HCT116 (cell line): Measurements from ENCODE around the gene TMEM212. TPM values are rescaled to one million over a fixed set of nuclear protein-coding genes. Genes with fewer than 3 reads are reported as not detected.

Experiments used
- ATAC-seq: fragments of 200-7000 bp; cut with Tn5 transposase; 2 replicates; pipeline ENCODE4 v1.9.1; 2020; ENCODE audit warnings: mild to moderate bottlenecking, moderate library complexity
- BruUV-seq: library from RNA; stranded (reverse); fragments of 400-500 nt; replicated peaks from 2 replicates; lab custom pipeline; 2021; lab: Mats Ljungman, UMichigan
- CTCF ChIA-PET: fragments of 300-600 bp; sonication (Branson Sonifier 250); formaldehyde crosslinking; loops from one replicate; lab custom pipeline; 2021; ENCODE audit warnings: antibody characterized with exemption; lab: Charles Lee
- POLR2A ChIA-PET: fragments of 300-600, 350-600 bp; sonication (Branson Sonifier 250); formaldehyde crosslinking; loops from one replicate; lab custom pipeline; 2021; ENCODE audit warnings: antibody characterized with exemption; lab: Charles Lee
- RAD21 ChIA-PET, 2 experiments: fragments of 300-600 bp; sonication (Branson Sonifier 250); formaldehyde crosslinking; loops; one replicate each; lab custom pipeline; 2023; ENCODE audit warnings: low total read pairs in 2 of 2; ENCODE audit not compliant: uncharacterized antibody in 2 of 2, unreplicated experiment in 2 of 2, low non-redundant PET in 1 of 2; lab: Charles Lee
- DNase-seq: peaks from one replicate; pipeline ENCODE4 v3.0.0-alpha.2; 2010; ENCODE audit warnings: low read depth, low spot score
- H2AFZ ChIP-seq: fragments of 200-600 bp; shearing (Covaris generic), sonication (generic); 2 replicates; pipeline ENCODE4 v1.6.1; 2017; ENCODE audit warnings: low read depth, mixed run types, mixed read lengths, antibody characterized with exemption, low read length; ENCODE audit not compliant: poor library complexity, severe bottlenecking
- H3K27ac ChIP-seq: 2 replicates; pipeline ENCODE4 v1.5.1; 2012; ENCODE audit warnings: low read depth, low read length
- H3K27me3 ChIP-seq: fragments of 200-600 bp; sonication (generic); 2 replicates; pipeline ENCODE4 v1.6.1; 2016; ENCODE audit warnings: mixed run types, low read length, mixed read lengths; ENCODE audit not compliant: insufficient read depth
- H3K36me3 ChIP-seq, 2 experiments: fragments of 200-500 bp in 1 of 2; fragments of 200-600 bp in 1 of 2; sonication (Bioruptor generic) in 1 of 2; sonication (generic) in 1 of 2; 2 replicates each; pipeline versions ENCODE4 v1.5.1 to v1.6.1; 2014 to 2016; ENCODE audit warnings: low read length in 2 of 2, inconsistent platforms in 1 of 2, mixed read lengths in 1 of 2, mixed run types in 1 of 2; ENCODE audit not compliant: insufficient read depth in 2 of 2, control insufficient read depth in 1 of 2
- H3K4me1 ChIP-seq, 2 experiments: fragments of 200-600 bp in 1 of 2; sonication (generic) in 1 of 2; 2 replicates each; pipeline versions ENCODE4 v1.5.1 to v1.6.1; 2012 to 2017; ENCODE audit warnings: low read length in 2 of 2, inconsistent platforms in 1 of 2, mild to moderate bottlenecking in 1 of 2, mixed read lengths in 1 of 2, mixed run types in 1 of 2, moderate library complexity in 1 of 2; ENCODE audit not compliant: insufficient read depth in 2 of 2, control insufficient read depth in 1 of 2
- H3K4me2 ChIP-seq: fragments of 200-600 bp; sonication (generic); 2 replicates; pipeline ENCODE4 v1.6.1; 2017; ENCODE audit warnings: mixed run types, low read length, mixed read lengths
- H3K4me3 ChIP-seq, 2 experiments: fragments of 200-600 bp in 1 of 2; sonication (generic) in 1 of 2; replicated peaks in 1 of 2; 2 replicates each; pipeline ENCODE4 v1.5.1; 2011 to 2016; ENCODE audit warnings: low read length in 2 of 2, control low read depth in 1 of 2, low read depth in 1 of 2, mild to moderate bottlenecking in 1 of 2, mixed read lengths in 1 of 2, mixed run types in 1 of 2
- H3K79me2 ChIP-seq: fragments of 200-600 bp; sonication (generic); 2 replicates; pipeline ENCODE4 v1.6.1; 2017; ENCODE audit warnings: mild to moderate bottlenecking, mixed run types, low read length, moderate library complexity, mixed read lengths; ENCODE audit not compliant: insufficient read depth
- H3K9ac ChIP-seq: fragments of 200-600 bp; sonication (generic); 2 replicates; pipeline ENCODE4 v1.6.1; 2016; ENCODE audit warnings: low read length, mixed read lengths
- H3K9me2 ChIP-seq: fragments of 200-600 bp; sonication (generic), shearing (Covaris generic); 2 replicates; pipeline ENCODE4 v1.6.1; 2017; ENCODE audit warnings: mixed run types, mild to moderate bottlenecking, moderate library complexity; ENCODE audit not compliant: insufficient read depth
- H3K9me3 ChIP-seq, 2 experiments: fragments of 200-500 bp in 1 of 2; fragments of 200-600 bp in 1 of 2; sonication (Bioruptor generic) in 1 of 2; sonication (generic) in 1 of 2; 2 replicates each; pipeline ENCODE4 v1.6.1; 2014 to 2017; ENCODE audit warnings: low read length in 2 of 2, mixed read lengths in 2 of 2, inconsistent platforms in 1 of 2, low read depth in 1 of 2, mild to moderate bottlenecking in 1 of 2, mixed run types in 1 of 2, moderate library complexity in 1 of 2; ENCODE audit not compliant: control insufficient read depth in 1 of 2, insufficient read depth in 1 of 2
- H4K20me1 ChIP-seq: fragments of 200-600 bp; sonication (generic), shearing (Covaris generic); 2 replicates; pipeline ENCODE4 v1.6.1; 2017; ENCODE audit warnings: mixed run types, mild to moderate bottlenecking, moderate library complexity; ENCODE audit not compliant: insufficient read depth
- EGR1 ChIP-seq: IDR thresholded peaks from 2 replicates; pipeline ENCODE4 v1.6.1; 2012; ENCODE audit warnings: low read depth
- ELF1 ChIP-seq: IDR thresholded peaks from 2 replicates; pipeline ENCODE4 v1.6.1; 2012; ENCODE audit warnings: low read depth, borderline replicate concordance
- EZH2phosphoT487 ChIP-seq: fragments of 200-600 bp; IDR thresholded peaks from 2 replicates; pipeline ENCODE4 v1.6.1; 2018; ENCODE audit warnings: antibody characterized with exemption, borderline replicate concordance
- JUND ChIP-seq: IDR thresholded peaks from 2 replicates; pipeline ENCODE4 v1.6.1; 2012
- POLR2AphosphoS5 ChIP-seq: IDR thresholded peaks from 2 replicates; pipeline ENCODE4 v1.6.1; 2011; ENCODE audit warnings: mild to moderate bottlenecking, low read depth, low read length, moderate library complexity
- RAD21 ChIP-seq: IDR thresholded peaks from 2 replicates; pipeline ENCODE4 v1.6.1; 2012; ENCODE audit warnings: low read depth, mild to moderate bottlenecking
- REST ChIP-seq: IDR thresholded peaks from 2 replicates; pipeline ENCODE4 v1.6.1; 2012; ENCODE audit warnings: low read depth
- SIN3A ChIP-seq: IDR thresholded peaks from 2 replicates; pipeline ENCODE4 v1.6.1; 2012; ENCODE audit warnings: low read depth
- YY1 ChIP-seq: IDR thresholded peaks from 2 replicates; pipeline ENCODE4 v1.6.1; 2011; ENCODE audit warnings: low read length, low read depth, moderate library complexity, mild to moderate bottlenecking; ENCODE audit not compliant: insufficient replicate concordance; ENCODE audit errors: extremely low read depth
- intact Hi-C: fragments of 100-400 bp; cut with micrococcal nuclease; formaldehyde crosslinking; loops from 2 replicates; pipeline ENCODE4 v1.10.0; 2022
- total RNA-seq: library from RNA; stranded (reverse); gene quantifications from one replicate; pipeline ENCODE4 v1.2.1, GENCODE V29; 2021; ENCODE audit not compliant: unreplicated experiment
- TF ChIP-seq, protein P1 (sequence below): IDR thresholded peaks from 2 replicates; pipeline ENCODE4 v1.6.1; 2011; ENCODE audit warnings: mild to moderate bottlenecking, low read length, moderate library complexity; ENCODE audit not compliant: insufficient replicate concordance; ENCODE audit errors: extremely low read depth

Gene TMEM212
- total RNA-seq, 1 experiment from 2014 or later = not detected

GRCh38 chr3:171840445-171840810 is 2.7 kb upstream of the TMEM212 start:
- Histone ChIP-seq H3K27ac (no peak overlapping the region), H3K9ac (no peak overlapping the region), H3K79me2 (no peaks in the 10 kb centered on the region), H3K9me2 (no peaks in the 10 kb centered on the region; the same call in 1 of the 2 replicates), H3K9me3 (no peaks in the 10 kb centered on the region), H3K27me3 (no peaks in the 10 kb centered on the region), H4K20me1 (no peaks in the 10 kb centered on the region), H3K4me3 (no peak overlapping the region), H3K4me2 (no peak overlapping the region), H3K36me3 (no peaks in the 10 kb centered on the region), H2AFZ (no peak overlapping the region), H3K4me1 (no peaks in the 10 kb centered on the region)
- intact Hi-C loops = no loop called here
- ChIA-PET RAD21 (no interaction called here), POLR2A (no interaction called here), CTCF (interaction anchor here (1.5 kb wide), 1 partner anchor 10 kb away, joined by 6 read pairs; no protein-coding TSS in a partner anchor)
- no peak for DNase-seq
- no peak for ATAC-seq
- BruUV-seq = no TSS peak
- no peak for TF ChIP-seq JUND
- no peak for TF ChIP-seq EZH2phosphoT487
- no peak for TF ChIP-seq POLR2AphosphoS5
- TF ChIP-seq SIN3A = no peak
- no peak for TF ChIP-seq ELF1
- TF ChIP-seq REST = no peak
- no peak for TF ChIP-seq YY1
- no peak for TF ChIP-seq EGR1
- TF ChIP-seq, protein P1, sequence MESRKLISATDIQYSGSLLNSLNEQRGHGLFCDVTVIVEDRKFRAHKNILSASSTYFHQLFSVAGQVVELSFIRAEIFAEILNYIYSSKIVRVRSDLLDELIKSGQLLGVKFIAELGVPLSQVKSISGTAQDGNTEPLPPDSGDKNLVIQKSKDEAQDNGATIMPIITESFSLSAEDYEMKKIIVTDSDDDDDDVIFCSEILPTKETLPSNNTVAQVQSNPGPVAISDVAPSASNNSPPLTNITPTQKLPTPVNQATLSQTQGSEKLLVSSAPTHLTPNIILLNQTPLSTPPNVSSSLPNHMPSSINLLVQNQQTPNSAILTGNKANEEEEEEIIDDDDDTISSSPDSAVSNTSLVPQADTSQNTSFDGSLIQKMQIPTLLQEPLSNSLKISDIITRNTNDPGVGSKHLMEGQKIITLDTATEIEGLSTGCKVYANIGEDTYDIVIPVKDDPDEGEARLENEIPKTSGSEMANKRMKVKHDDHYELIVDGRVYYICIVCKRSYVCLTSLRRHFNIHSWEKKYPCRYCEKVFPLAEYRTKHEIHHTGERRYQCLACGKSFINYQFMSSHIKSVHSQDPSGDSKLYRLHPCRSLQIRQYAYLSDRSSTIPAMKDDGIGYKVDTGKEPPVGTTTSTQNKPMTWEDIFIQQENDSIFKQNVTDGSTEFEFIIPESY = no peak
- no peak for TF ChIP-seq RAD21
